Measurements from ENCODE around the gene TMEM45B.

GRCh38 chr11:129798212-129798611 lies 17.4 kb upstream of the TMEM45B start:
- no peak for TF ChIP-seq POLR2A (IDR thresholded peaks at IDR 0.05)
- no peak for TF ChIP-seq CTCF (IDR thresholded peaks at IDR 0.05)
